Measurements from ENCODE around the gene CCDC80.
"Not testable (repeated sequence)": the region's sequence is repeated elsewhere in the genome, so short reads cannot be mapped to it uniquely, and the experiment has no call there.

The CCDC80 gene

GRCh38 chr3:112667599-112667998, 26.7 kb upstream of the CCDC80 start:
- no peak for DNase-seq

- not testable (repeated sequence) for DNase-seq
Observed at GRCh38 chr3:112665009-112665408, 24.1 kb upstream of the CCDC80 start.

GRCh38 chr3:112656043-112656442, 15.1 kb upstream of the CCDC80 start:
- DNase-seq, result no peak

- DNase-seq, result no peak
Observed at GRCh38 chr3:112654979-112655378, 14.0 kb upstream of the CCDC80 start.

GRCh38 chr3:112654492-112654891, 13.5 kb upstream of the CCDC80 start:
- no peak for DNase-seq

GRCh38 chr3:112653881-112654300, 12.9 kb upstream of the CCDC80 start:
- DNase-seq, result no peak

- DNase-seq, result no peak
Observed at GRCh38 chr3:112653209-112653871, 12.4 kb upstream of the CCDC80 start.

- DNase-seq, result no peak
Observed at GRCh38 chr3:112651516-112651915, 10.6 kb upstream of the CCDC80 start.

GRCh38 chr3:112651071-112651470, 10.1 kb upstream of the CCDC80 start:
- no peak for DNase-seq

GRCh38 chr3:112650482-112650881, 9.5 kb upstream of the CCDC80 start:
- no peak for DNase-seq

GRCh38 chr3:112649478-112649735, 8.5 kb upstream of the CCDC80 start:
- no peak for DNase-seq

GRCh38 chr3:112647122-112647521, 6.2 kb upstream of the CCDC80 start:
- DNase-seq, result no peak

GRCh38 chr3:112646623-112647022, 5.7 kb upstream of the CCDC80 start:
- no peak for DNase-seq

- DNase-seq, result no peak
Observed at GRCh38 chr3:112644453-112644852, 3.5 kb upstream of the CCDC80 start.

- no peak for DNase-seq
Observed at GRCh38 chr3:112643621-112644240, 2.8 kb upstream of the CCDC80 start.

GRCh38 chr3:112642912-112643506, 2.1 kb upstream of the CCDC80 start:
- DNase-seq, result peak in 52 of 56 donors; percentile 11 to 88 (median 58)

GRCh38 chr3:112640276-112640929, 540 bp downstream of the CCDC80 start:
- no peak for DNase-seq

- DNase-seq, result no peak
Observed at GRCh38 chr3:112639455-112640225, 1.3 kb downstream of the CCDC80 start.

- peak in 13 of 56 donors; percentile 6 to 52 (median 14) for DNase-seq
Observed at GRCh38 chr3:112638327-112639020, 2.5 kb downstream of the CCDC80 start.

GRCh38 chr3:112637700-112638099, 3.2 kb downstream of the CCDC80 start:
- no peak for DNase-seq

GRCh38 chr3:112635674-112636073, 5.3 kb downstream of the CCDC80 start:
- no peak for DNase-seq

Measured in amygdala (tissue), 56 donors.